KMS-11 (cell line): ENCODE data around the gene GNA15.

Experiments used
- H2AFZ ChIP-seq: fragments of 200-600 bp; sonication (generic); 2 replicates; pipeline ENCODE4 v1.6.1; 2016; ENCODE audit warnings: antibody characterized with exemption, mixed run types, low read depth
- H3K27ac ChIP-seq: fragments of 200-600 bp; sonication (generic); 2 replicates; pipeline ENCODE4 v1.6.1; 2016; ENCODE audit warnings: mild to moderate bottlenecking, mixed run types
- H3K27me3 ChIP-seq: fragments of 200-600 bp; sonication (generic); 2 replicates; pipeline ENCODE4 v1.6.1; 2017; ENCODE audit warnings: mild to moderate bottlenecking, low read depth, mixed run types, moderate library complexity; ENCODE audit not compliant: insufficient read depth
- H3K36me3 ChIP-seq: fragments of 200-600 bp; sonication (generic); 2 replicates; pipeline ENCODE4 v1.6.1; 2017; ENCODE audit warnings: mild to moderate bottlenecking, mixed run types; ENCODE audit not compliant: insufficient read depth
- H3K4me1 ChIP-seq: fragments of 200-600 bp; sonication (generic); 2 replicates; pipeline ENCODE4 v1.6.1; 2016; ENCODE audit warnings: mild to moderate bottlenecking, low read depth, mixed run types; ENCODE audit not compliant: poor library complexity, severe bottlenecking
- H3K4me2 ChIP-seq: fragments of 200-600 bp; sonication (generic); 2 replicates; pipeline ENCODE4 v1.7.0; 2016; ENCODE audit warnings: mild to moderate bottlenecking, mixed run types
- H3K4me3 ChIP-seq: fragments of 200-600 bp; sonication (generic); IDR thresholded peaks from 2 replicates; pipeline ENCODE4 v1.6.1; 2017; ENCODE audit warnings: low read depth, low read length, mixed read lengths; ENCODE audit not compliant: insufficient read depth
- H3K79me2 ChIP-seq: fragments of 200-600 bp; sonication (generic); 2 replicates; pipeline ENCODE4 v1.6.1; 2016; ENCODE audit warnings: low read depth, mixed run types; ENCODE audit not compliant: insufficient read depth
- H3K9ac ChIP-seq: fragments of 200-600 bp; sonication (generic); 2 replicates; pipeline ENCODE4 v1.6.1; 2016; ENCODE audit warnings: mild to moderate bottlenecking, mixed run types
- H4K20me1 ChIP-seq: fragments of 200-600 bp; sonication (generic); 2 replicates; pipeline ENCODE4 v1.6.1; 2016; ENCODE audit warnings: mild to moderate bottlenecking, mixed run types; ENCODE audit not compliant: insufficient read depth
- CTCF ChIP-seq: fragments of 200-600 bp; sonication (generic); conservative IDR thresholded peaks from 2 replicates; pipeline ENCODE4 v1.6.1; 2017; ENCODE audit warnings: low read depth, mild to moderate bottlenecking, antibody characterized with exemption, low read length, moderate library complexity, mixed read lengths

GNA15 gene

GRCh38 chr19:3140667-3141038 lies 4.8 kb downstream of the GNA15 start:
- Histone ChIP-seq H2AFZ (no peak overlapping the region), H3K27ac (no peak overlapping the region), H3K27me3 (peaks cover 62% of the 10 kb centered on the region; the same call in 1 of the 2 replicates), H3K4me2 (no peak overlapping the region), H3K36me3 (no peaks in the 10 kb centered on the region), H3K4me3 (no peak overlapping the region), H3K9ac (no peak overlapping the region), H3K4me1 (no peaks in the 10 kb centered on the region), H4K20me1 (no peaks in the 10 kb centered on the region), H3K79me2 (no peaks in the 10 kb centered on the region)
- TF ChIP-seq CTCF, result no peak

GRCh38 chr19:3142292-3142670 lies 6.4 kb downstream of the GNA15 start:
- Histone ChIP-seq H3K79me2 (no peaks in the 10 kb centered on the region), H3K4me2 (no peak overlapping the region), H3K4me3 (no peak overlapping the region), H3K9ac (no peak overlapping the region), H3K4me1 (no peaks in the 10 kb centered on the region), H3K27me3 (peaks cover 62% of the 10 kb centered on the region; the same call in 1 of the 2 replicates), H4K20me1 (no peaks in the 10 kb centered on the region), H3K36me3 (no peaks in the 10 kb centered on the region), H2AFZ (no peak overlapping the region), H3K27ac (no peak overlapping the region)
- no peak for TF ChIP-seq CTCF

GRCh38 chr19:3142781-3143337 lies 7.0 kb downstream of the GNA15 start:
- Histone ChIP-seq H3K27ac (no peak overlapping the region), H3K9ac (no peak overlapping the region), H3K36me3 (no peaks in the 10 kb centered on the region), H3K79me2 (no peaks in the 10 kb centered on the region), H3K4me2 (no peak overlapping the region), H3K27me3 (peaks cover 60% of the 10 kb centered on the region; the same call in 1 of the 2 replicates), H3K4me3 (no peak overlapping the region), H4K20me1 (no peaks in the 10 kb centered on the region), H2AFZ (no peak overlapping the region), H3K4me1 (no peaks in the 10 kb centered on the region)
- TF ChIP-seq CTCF, result no peak

DNA sequence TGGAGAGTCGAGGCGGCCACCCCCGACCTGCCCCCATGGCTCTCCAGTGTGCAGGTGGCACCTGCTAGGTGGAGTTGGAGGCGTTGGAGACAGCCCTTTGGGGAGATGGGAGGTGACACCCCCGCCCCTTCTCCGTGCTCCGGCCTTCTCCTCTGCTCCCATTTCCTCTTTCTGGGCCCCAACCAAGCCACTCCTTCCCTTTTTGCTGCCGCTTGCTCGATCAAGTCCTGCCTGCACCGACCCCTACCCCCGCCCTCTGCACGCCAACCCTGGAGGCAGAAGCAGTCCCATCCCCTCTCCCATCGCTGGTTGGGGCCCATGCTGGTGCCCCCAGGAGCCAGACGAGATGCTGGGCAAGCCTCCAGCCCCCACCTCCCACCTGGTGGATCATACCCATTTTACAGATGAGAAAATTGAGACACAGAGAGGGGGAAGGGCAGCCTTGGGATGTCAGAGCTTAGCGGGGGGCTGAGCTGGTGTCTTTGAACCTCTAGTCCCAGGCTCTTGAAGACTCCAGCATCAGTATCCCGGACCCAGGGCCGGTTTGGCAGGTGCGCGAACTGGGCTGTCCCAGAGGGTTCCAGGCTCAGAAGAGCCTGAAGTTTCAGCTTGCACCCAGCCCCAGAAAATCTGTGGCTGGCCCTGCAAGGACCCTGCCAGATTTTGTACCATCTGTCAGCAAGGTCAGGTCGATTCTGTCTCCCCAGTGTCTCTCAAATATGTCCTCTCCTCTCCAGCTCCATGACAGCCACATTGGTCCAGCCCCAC lies 10.3 kb downstream of the GNA15 start:
- Histone ChIP-seq H3K27ac (no peak overlapping the region), H3K9ac (no peak overlapping the region), H3K27me3 (peaks cover 53% of the 10 kb centered on the region; the same call in 1 of the 2 replicates), H2AFZ (no peak overlapping the region), H3K4me1 (no peaks in the 10 kb centered on the region), H3K4me3 (no peak overlapping the region), H3K4me2 (no peak overlapping the region), H4K20me1 (no peaks in the 10 kb centered on the region), H3K36me3 (no peaks in the 10 kb centered on the region), H3K79me2 (no peaks in the 10 kb centered on the region)
- TF ChIP-seq CTCF, result no peak
